Left lung (tissue), 14 donors: Measurements from ENCODE around the gene ZNF518A. TPM values are rescaled to one million over a fixed set of nuclear protein-coding genes. Genes with fewer than 3 reads are reported as not detected.

ENCODE experiments used
- ATAC-seq: fragments of 200-7000 bp; cut with Tn5 transposase; one replicate; pipeline ENCODE4 v1.9.1; 2020; ENCODE audit warnings: moderate library complexity
- DNase-seq, 4 donors: peaks; one replicate each; pipeline ENCODE4 v3.0.0-alpha.2; 2013 to 2020
- H3K27ac ChIP-seq, 2 donors: fragments of 200-600 bp; sonication (generic) in 1 of 2; one replicate each; pipeline versions ENCODE4 v1.5.0 to v1.8.0; 2020 to 2021
- H3K27me3 ChIP-seq, 2 donors: fragments of 200-600 bp; sonication (generic) in 1 of 2; one replicate each; pipeline versions ENCODE4 v1.5.0 to v1.8.0; 2020 to 2021
- H3K36me3 ChIP-seq, 2 donors: fragments of 200-600 bp; sonication (generic) in 1 of 2; one replicate each; pipeline versions ENCODE4 v1.5.0 to v1.8.0; 2020 to 2021
- H3K4me1 ChIP-seq, 2 donors: fragments of 200-600 bp; one replicate each; pipeline ENCODE4 v1.8.0; 2021
- H3K4me3 ChIP-seq, 2 donors: fragments of 200-600 bp; sonication (generic) in 1 of 2; one replicate each; pipeline versions ENCODE4 v1.5.0 to v1.8.0; 2020 to 2021; ENCODE audit warnings: mild to moderate bottlenecking in 1 of 2
- H3K9me3 ChIP-seq, 2 donors: fragments of 200-600 bp; sonication (generic) in 1 of 2; one replicate each; pipeline versions ENCODE4 v1.5.0 to v1.8.0; 2020 to 2021
- intact Hi-C, 2 donors: fragments of 100-400 bp; cut with DNase I; formaldehyde crosslinking; loops; one replicate each; pipeline versions ENCODE4 v1.11.2 to v1.14.2; 2022
- long read RNA-seq, 12 donors: library from polyadenylated mRNA in 2 of 12; unstranded in 2 of 12; transcript quantifications; one replicate each; pipeline ENCODE4 v2.0.0 and lab custom pipeline, GENCODE V29; 2019 to 2026
- polyA plus RNA-seq, 6 donors: library from polyadenylated mRNA; unstranded; fragments of 120-200 nt; gene quantifications; one replicate each; pipeline ENCODE4 v1.2.1, GENCODE V29; 2013; ENCODE audit not compliant: insufficient read length in 6 of 6
- total RNA-seq, 2 donors: library from RNA; stranded (reverse); fragmentation: NEBNext Ultra II Directional; extraction: Animal tissue kit (Norgen Biotek cat#: 25700); gene quantifications; one replicate each; pipeline ENCODE4 v1.2.1, GENCODE V29; 2021
- TF ChIP-seq, protein P1 (sequence below), 2 donors: fragments of 200-600 bp; sonication (generic) in 1 of 2; IDR thresholded peaks; one replicate each; pipeline versions ENCODE4 v1.5.0 to v1.8.0; 2021; ENCODE audit warnings: antibody characterized with exemption in 2 of 2
- donor health status: DM: no; HTN: yes; CAD: no.
- donor health status: DM: no; HTN: no; CAD: no.

ZNF518A gene, protein sequence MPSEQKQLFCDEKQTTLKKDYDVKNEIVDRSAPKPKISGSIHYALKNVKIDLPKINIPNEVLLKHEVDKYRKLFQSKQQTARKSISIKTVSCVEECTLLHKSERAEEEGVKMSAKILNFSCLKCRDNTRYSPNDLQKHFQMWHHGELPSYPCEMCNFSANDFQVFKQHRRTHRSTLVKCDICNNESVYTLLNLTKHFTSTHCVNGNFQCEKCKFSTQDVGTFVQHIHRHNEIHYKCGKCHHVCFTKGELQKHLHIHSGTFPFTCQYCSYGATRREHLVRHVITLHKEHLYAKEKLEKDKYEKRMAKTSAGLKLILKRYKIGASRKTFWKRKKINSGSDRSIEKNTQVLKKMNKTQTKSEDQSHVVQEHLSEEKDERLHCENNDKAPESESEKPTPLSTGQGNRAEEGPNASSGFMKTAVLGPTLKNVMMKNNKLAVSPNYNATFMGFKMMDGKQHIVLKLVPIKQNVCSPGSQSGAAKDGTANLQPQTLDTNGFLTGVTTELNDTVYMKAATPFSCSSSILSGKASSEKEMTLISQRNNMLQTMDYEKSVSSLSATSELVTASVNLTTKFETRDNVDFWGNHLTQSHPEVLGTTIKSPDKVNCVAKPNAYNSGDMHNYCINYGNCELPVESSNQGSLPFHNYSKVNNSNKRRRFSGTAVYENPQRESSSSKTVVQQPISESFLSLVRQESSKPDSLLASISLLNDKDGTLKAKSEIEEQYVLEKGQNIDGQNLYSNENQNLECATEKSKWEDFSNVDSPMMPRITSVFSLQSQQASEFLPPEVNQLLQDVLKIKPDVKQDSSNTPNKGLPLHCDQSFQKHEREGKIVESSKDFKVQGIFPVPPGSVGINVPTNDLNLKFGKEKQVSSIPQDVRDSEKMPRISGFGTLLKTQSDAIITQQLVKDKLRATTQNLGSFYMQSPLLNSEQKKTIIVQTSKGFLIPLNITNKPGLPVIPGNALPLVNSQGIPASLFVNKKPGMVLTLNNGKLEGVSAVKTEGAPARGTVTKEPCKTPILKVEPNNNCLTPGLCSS (N-terminal part only)
- 10 to 100 TPM; 19.5 to 23.1 TPM for total RNA-seq
- polyA plus RNA-seq, result 10 to 100 TPM; 47.5 to 55.1 (median 50.8) TPM
- long read RNA-seq, donor 1, full-length matches to known transcripts, result 5 of 40 reads
- long read RNA-seq, donor 1, partial matches to known transcripts, result 35 of 40 reads
- long read RNA-seq, donor 1, other reads (novel, unspliced or antisense), result 0 of 40 reads
- long read RNA-seq, donor 2, full-length matches to known transcripts, result 6 of 6 reads
- long read RNA-seq, donor 2, partial matches to known transcripts, result 0 of 6 reads
- long read RNA-seq, donor 2, other reads (novel, unspliced or antisense), result 0 of 6 reads
- long read RNA-seq, donor 3, full-length matches to known transcripts, result 1 of 1 reads
- long read RNA-seq, donor 3, partial matches to known transcripts, result 0 of 1 reads
- long read RNA-seq, donor 3, other reads (novel, unspliced or antisense), result 0 of 1 reads
- long read RNA-seq, donor 4, partial matches to known transcripts, result 1 of 3 reads
- long read RNA-seq, donor 4, other reads (novel, unspliced or antisense), result 2 of 3 reads
- long read RNA-seq, donor 5, full-length matches to known transcripts, result 2 of 2 reads
- long read RNA-seq, donor 5, partial matches to known transcripts, result 0 of 2 reads
- long read RNA-seq, donor 5, other reads (novel, unspliced or antisense), result 0 of 2 reads
- long read RNA-seq, donor 6, full-length matches to known transcripts, result 2 of 12 reads
- long read RNA-seq, donor 6, partial matches to known transcripts, result 10 of 12 reads
- long read RNA-seq, donor 6, other reads (novel, unspliced or antisense), result 0 of 12 reads
- long read RNA-seq, donor 7, full-length matches to known transcripts, result 3 of 3 reads
- long read RNA-seq, donor 7, partial matches to known transcripts, result 0 of 3 reads
- long read RNA-seq, donor 7, other reads (novel, unspliced or antisense), result 0 of 3 reads
- long read RNA-seq, donor 8, full-length matches to known transcripts, result 2 of 15 reads
- long read RNA-seq, donor 8, partial matches to known transcripts, result 13 of 15 reads
- long read RNA-seq, donor 8, other reads (novel, unspliced or antisense), result 0 of 15 reads
- long read RNA-seq, donor 9, result 0 reads
- long read RNA-seq, donor 10, partial matches to known transcripts, result 0 of 3 reads
- long read RNA-seq, donor 10, other reads (novel, unspliced or antisense), result 3 of 3 reads
- long read RNA-seq, donor 11, full-length matches to known transcripts, result 4 of 4 reads
- long read RNA-seq, donor 11, partial matches to known transcripts, result 0 of 4 reads
- long read RNA-seq, donor 11, other reads (novel, unspliced or antisense), result 0 of 4 reads
- long read RNA-seq, donor 12, full-length matches to known transcripts, result 1 of 1 reads
- long read RNA-seq, donor 12, partial matches to known transcripts, result 0 of 1 reads
- long read RNA-seq, donor 12, other reads (novel, unspliced or antisense), result 0 of 1 reads

DNA sequence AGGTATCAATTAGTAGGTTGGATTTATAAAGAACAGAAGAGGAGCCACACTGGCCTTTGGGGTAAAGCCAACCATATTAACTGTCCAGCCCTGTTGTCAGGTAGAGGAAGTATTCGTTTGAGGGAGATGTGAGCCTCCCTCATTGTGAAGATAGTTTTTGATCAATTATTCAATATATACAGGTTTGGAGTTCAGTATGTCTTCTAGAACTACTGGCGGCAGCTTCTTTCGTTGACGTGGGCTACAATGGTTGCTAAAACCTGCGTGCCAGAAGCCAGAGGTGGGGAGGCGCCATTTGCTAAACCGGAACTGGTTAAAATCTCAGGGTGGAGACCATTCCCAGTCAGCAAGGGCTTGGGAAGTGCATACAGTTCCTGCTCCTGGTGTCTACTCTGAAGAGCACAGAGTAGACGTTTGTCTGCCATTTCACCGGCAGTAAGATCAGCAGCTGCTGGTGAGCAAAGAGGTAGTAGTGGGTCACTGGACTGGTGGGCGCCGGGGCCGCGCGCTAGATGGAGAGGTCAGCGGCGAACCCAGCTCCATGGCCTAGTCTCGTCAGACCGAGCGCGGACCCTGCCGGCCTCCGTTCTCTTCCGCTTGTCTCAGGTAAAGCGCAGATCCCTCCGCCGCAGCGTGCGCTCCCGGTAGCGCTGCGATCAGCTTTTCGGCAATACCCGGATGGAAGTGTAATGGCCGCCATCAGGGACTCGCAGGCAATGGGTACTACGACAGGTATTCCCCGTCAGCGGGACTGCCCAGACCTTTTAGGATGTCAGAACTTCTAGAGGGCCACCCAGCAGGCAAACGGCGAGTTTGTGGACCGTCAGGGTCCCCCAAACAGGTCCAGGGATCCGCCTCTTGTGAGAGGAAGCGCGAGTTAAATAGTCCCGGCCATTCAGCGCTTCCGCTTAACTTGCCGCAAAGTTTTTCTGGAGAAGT, at the start of gene ZNF518A:
TSS of gene ZNF518A (plus strand) at position 911 of the 939 bp plus-strand sequence. CDS start 26,026 bp downstream, outside the sequence.
- H3K27ac ChIP-seq, result peak within 1 kb of the TSS; percentile 93 to 99
- intact Hi-C loops, result loop anchor here in 1 of 2 donors (5.0 kb wide), 1 partner anchor 37 kb away; no protein-coding TSS in a partner anchor
- TF ChIP-seq, protein P1, sequence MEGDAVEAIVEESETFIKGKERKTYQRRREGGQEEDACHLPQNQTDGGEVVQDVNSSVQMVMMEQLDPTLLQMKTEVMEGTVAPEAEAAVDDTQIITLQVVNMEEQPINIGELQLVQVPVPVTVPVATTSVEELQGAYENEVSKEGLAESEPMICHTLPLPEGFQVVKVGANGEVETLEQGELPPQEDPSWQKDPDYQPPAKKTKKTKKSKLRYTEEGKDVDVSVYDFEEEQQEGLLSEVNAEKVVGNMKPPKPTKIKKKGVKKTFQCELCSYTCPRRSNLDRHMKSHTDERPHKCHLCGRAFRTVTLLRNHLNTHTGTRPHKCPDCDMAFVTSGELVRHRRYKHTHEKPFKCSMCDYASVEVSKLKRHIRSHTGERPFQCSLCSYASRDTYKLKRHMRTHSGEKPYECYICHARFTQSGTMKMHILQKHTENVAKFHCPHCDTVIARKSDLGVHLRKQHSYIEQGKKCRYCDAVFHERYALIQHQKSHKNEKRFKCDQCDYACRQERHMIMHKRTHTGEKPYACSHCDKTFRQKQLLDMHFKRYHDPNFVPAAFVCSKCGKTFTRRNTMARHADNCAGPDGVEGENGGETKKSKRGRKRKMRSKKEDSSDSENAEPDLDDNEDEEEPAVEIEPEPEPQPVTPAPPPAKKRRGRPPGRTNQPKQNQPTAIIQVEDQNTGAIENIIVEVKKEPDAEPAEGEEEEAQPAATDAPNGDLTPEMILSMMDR (IDR thresholded peaks at IDR 0.05), result no peak
- no peaks in the 10 kb centered on the region for H3K9me3 ChIP-seq
- H3K27me3 ChIP-seq, result peaks cover 26 to 43% of the 10 kb centered on the region in 2 donors
- H3K36me3 ChIP-seq, result peaks cover 0 to 21% of the 10 kb centered on the region in 2 donors
- DNase-seq, result peak; percentile 93 to 98 (median 96)
- peaks cover 7 to 9% of the 10 kb centered on the region in 2 donors for H3K4me1 ChIP-seq
- ATAC-seq, result peak; percentile 98
- H3K4me3 ChIP-seq, result peak within 1 kb of the TSS; percentile 63 to 78

DNA sequence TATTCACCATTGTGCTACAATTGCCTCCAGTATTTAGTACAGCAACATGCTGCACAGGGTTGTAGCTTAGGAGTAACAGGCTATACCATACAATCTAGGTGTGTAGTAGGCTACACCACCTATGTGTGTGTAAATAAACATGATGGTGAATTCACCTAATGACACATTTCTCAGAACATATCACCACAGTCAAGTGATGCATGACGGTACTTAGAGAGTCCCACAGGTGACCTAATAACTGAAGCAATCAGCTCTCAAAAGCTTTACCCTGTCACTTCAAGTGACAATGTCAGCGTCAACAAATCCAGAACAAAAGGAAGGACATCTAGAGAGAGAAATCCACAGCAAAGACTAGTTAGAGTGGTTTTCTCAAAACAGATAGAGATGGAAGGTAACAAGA, 47.9 kb upstream of the ZNF518A start:
- TF ChIP-seq, protein P1 (IDR thresholded peaks at IDR 0.05), result no peak
- intact Hi-C loops, result no loop called here
- ATAC-seq, result no peak
- DNase-seq, result no peak
- H3K36me3 ChIP-seq, result no peaks in the 10 kb centered on the region
- H3K27ac ChIP-seq, result no peak overlapping the region
- H3K9me3 ChIP-seq, result no peaks in the 10 kb centered on the region
- no peaks in the 10 kb centered on the region for H3K27me3 ChIP-seq
- H3K4me1 ChIP-seq, result no peaks in the 10 kb centered on the region
- H3K4me3 ChIP-seq, result no peak overlapping the region

DNA sequence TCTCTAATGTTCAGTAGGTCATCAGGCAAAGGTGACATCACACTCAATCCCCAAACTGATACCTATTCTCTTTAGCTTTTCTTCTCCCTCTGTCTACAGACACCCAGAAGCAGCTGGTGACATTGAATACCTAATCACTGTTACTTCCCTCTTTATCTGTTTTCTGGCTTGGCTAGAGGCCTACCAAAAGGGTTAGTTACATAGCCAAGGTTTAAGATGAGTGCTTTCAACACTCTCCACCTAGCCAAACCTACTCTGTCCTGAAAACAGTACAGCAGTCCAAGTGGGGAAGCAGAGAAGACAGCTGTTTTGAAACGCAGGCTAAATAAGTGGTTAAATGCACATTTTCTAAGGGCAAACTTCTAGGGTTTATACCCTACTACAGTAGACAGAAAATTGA, 47.3 kb upstream of the ZNF518A start:
- Histone ChIP-seq H3K27me3 (no peaks in the 10 kb centered on the region), H3K27ac (no peak overlapping the region), H3K9me3 (no peaks in the 10 kb centered on the region), H3K4me3 (no peak overlapping the region), H3K4me1 (no peaks in the 10 kb centered on the region), H3K36me3 (no peaks in the 10 kb centered on the region)
- ATAC-seq, result no peak
- DNase-seq, result no peak
- TF ChIP-seq, protein P1 (IDR thresholded peaks at IDR 0.05), result no peak
- intact Hi-C loops, result no loop called here
